Adrenal gland (tissue), 12 donors: ENCODE data around the gene CHDH. TPM values are rescaled to one million over a fixed set of nuclear protein-coding genes. Genes with fewer than 3 reads are reported as not detected.
A peak's percentile ranks its signal among the peaks of the same experiment; 100 is the strongest.

ENCODE experiments used
- DNase-seq, 7 donors: peaks; one replicate each; pipeline ENCODE4 v3.0.0-alpha.2; 2019 to 2020
- H3K27ac ChIP-seq, 5 donors: fragments of 200-600 bp; sonication (generic) in 4 of 5; 1 replicate in 3 of 5; 2 replicates in 2 of 5; pipeline versions ENCODE4 v1.5.1 to v1.8.0; 2016 to 2020; ENCODE audit warnings: mild to moderate bottlenecking in 1 of 5
- H3K27me3 ChIP-seq: fragments of 200-600 bp; 2 replicates; pipeline ENCODE4 v1.8.0; 2021
- H3K36me3 ChIP-seq, 2 donors: fragments of 200-600 bp; replicated peaks in 1 of 2; 1 replicate in 1 of 2; 2 replicates in 1 of 2; pipeline versions ENCODE4 v1.5.1 to v1.8.0; 2018 to 2022
- H3K4me1 ChIP-seq, 2 donors: fragments of 200-600 bp; replicated peaks in 1 of 2; 1 replicate in 1 of 2; 2 replicates in 1 of 2; pipeline versions ENCODE4 v1.5.1 to v1.8.0; 2018 to 2021
- H3K4me3 ChIP-seq, 4 donors: fragments of 200-600 bp; sonication (generic) in 3 of 4; one replicate each; pipeline ENCODE4 v1.5.1; 2016 to 2018
- H3K9me3 ChIP-seq, 3 donors: fragments of 200-600 bp; sonication (generic) in 1 of 3; replicated peaks in 1 of 3; 1 replicate in 2 of 3; 2 replicates in 1 of 3; pipeline versions ENCODE4 v1.5.1 to v1.8.0; 2016 to 2021
- CTCF ChIP-seq, 6 experiments: fragments of 450-650 bp in 4 of 6; fragments of 200-600 bp in 2 of 6; sonication (generic) in 1 of 6; IDR thresholded peaks; 1 replicate in 5 of 6; 2 replicates in 1 of 6; pipeline versions ENCODE4 v1.5.1 to v1.8.0; 2016 to 2021; ENCODE audit warnings: antibody characterized with exemption in 6 of 6, mild to moderate bottlenecking in 2 of 6, moderate library complexity in 1 of 6
- POLR2A ChIP-seq, 2 donors: fragments of 450-650 bp; IDR thresholded peaks; one replicate each; pipeline ENCODE4 v1.6.1; 2017; ENCODE audit warnings: antibody characterized with exemption in 2 of 2, mild to moderate bottlenecking in 2 of 2, moderate library complexity in 1 of 2
- WGBS, 4 donors: extraction: QIAGEN DNeasy Blood & Tissue Kit in 2 of 4; methylation state at CpG; one replicate each; pipeline versions ENCODE4 v1.1.5 to v1.1.7; 2013 to 2017; 5-methylcytosine and 5-hydroxymethylcytosine counted together
- intact Hi-C, 2 donors: fragments of 100-400 bp; cut with DNase I; formaldehyde crosslinking; loops; one replicate each; pipeline versions ENCODE4 v1.14.1 to v1.15.0; 2022 to 2023
- polyA plus RNA-seq, 3 donors: library from polyadenylated mRNA; stranded (reverse); fragments of 200-250 nt in 2 of 3; fragments of 350-450 nt in 1 of 3; fragmentation: Illumina TruSeq in 1 of 3; extraction: RNeasy Lipid Tissue Mini Kit (QIAGEN cat#74804) in 1 of 3; gene quantifications; one replicate each; pipeline ENCODE4 v1.2.3, GENCODE V29; 2013 to 2014
- total RNA-seq, 9 donors: library from RNA; depleted of rRNA in 4 of 9; stranded (reverse); fragments of >200 nt in 4 of 9; fragments of 120-200 nt in 1 of 9; fragmentation: NEBNext Ultra II Directional in 1 of 9; extraction: Animal tissue kit (Norgen Biotek cat#: 25700) in 1 of 9; gene quantifications; one replicate each; pipeline versions ENCODE4 v1.1.0 to v1.2.4, GENCODE V29; 2013 to 2023
- donor health status: healthy with polysubstance abuse.
- donor health status: Bipolar disorder and iron deficiency.
- donor health status: DM: yes; HTN: yes; CAD: no.
- donor health status: DM: no; HTN: no; CAD: no.
- donor health status: DM: no; HTN: no; CAD: no.
- donor health status: DM: yes; HTN: yes; CAD: no.

CHDH gene
- total and polyA plus RNA-seq, 12 donors, result 0.17 to 29.6 (median 5.3) TPM

- Histone ChIP-seq H3K36me3 (no peaks in the 10 kb centered on the region), H3K4me1 (no peaks in the 10 kb centered on the region), H3K9me3 (no peaks in the 10 kb centered on the region), H3K4me3 (no peak overlapping the region), H3K27ac (no peak overlapping the region), H3K27me3 (no peaks in the 10 kb centered on the region)
- WGBS, 4 donors, result 78 to 88% (median 84%) methylated on average over 1 of the region's 1 CpG
- intact Hi-C loops, result no loop called here
- DNase-seq, result peak in 1 of 7 donors; percentile 45
- TF ChIP-seq CTCF (IDR thresholded peaks at IDR 0.05), result no peak
Measured at GRCh38 chr3:53835257-53835656, 11.0 kb downstream of the CHDH start.

- no peaks in the 10 kb centered on the region for H3K27me3 ChIP-seq
- no peaks in the 10 kb centered on the region for H3K4me1 ChIP-seq
- no peak overlapping the region for H3K4me3 ChIP-seq
- intact Hi-C loops, result no loop called here
- peak in 1 of 7 donors; percentile 39 for DNase-seq
- H3K9me3 ChIP-seq, result no peaks in the 10 kb centered on the region
- H3K27ac ChIP-seq, result no peak overlapping the region
- 90 to 95% (median 94%) methylated on average over 6 of the region's 6 CpGs for WGBS, 4 donors
- TF ChIP-seq CTCF (IDR thresholded peaks at IDR 0.05) (no peak), POLR2A (IDR thresholded peaks at IDR 0.05) (no peak)
- H3K36me3 ChIP-seq, result no peaks in the 10 kb centered on the region
Measured at GRCh38 chr3:53834429-53835095, 11.7 kb downstream of the CHDH start.

- H3K9me3 ChIP-seq, result no peaks in the 10 kb centered on the region
- no peaks in the 10 kb centered on the region for H3K27me3 ChIP-seq
- H3K27ac ChIP-seq, result no peak overlapping the region
- no peaks in the 10 kb centered on the region for H3K36me3 ChIP-seq
- 69 to 100% (median 84%) methylated on average over 2 to 5 of the region's 5 CpGs for WGBS, 4 donors
- DNase-seq, result peak in 1 of 7 donors; percentile 49
- intact Hi-C loops, result no loop called here
- no peak overlapping the region for H3K4me3 ChIP-seq
- TF ChIP-seq CTCF (IDR thresholded peaks at IDR 0.05) (no peak), POLR2A (IDR thresholded peaks at IDR 0.05) (no peak)
- H3K4me1 ChIP-seq, result no peaks in the 10 kb centered on the region
Measured at GRCh38 chr3:53833700-53834099, 12.5 kb downstream of the CHDH start.

GRCh38 chr3:53833053-53833645 lies 13.1 kb downstream of the CHDH start:
- peak in 1 of 7 donors; percentile 34 for DNase-seq

More at GRCh38 chr3:53833053-53833645, 13.1 kb downstream of the CHDH start:
- intact Hi-C loops, result no loop called here
- Histone ChIP-seq H3K4me3 (no peak overlapping the region), H3K27ac (no peak overlapping the region), H3K27me3 (no peaks in the 10 kb centered on the region), H3K4me1 (no peaks in the 10 kb centered on the region), H3K9me3 (no peaks in the 10 kb centered on the region), H3K36me3 (no peaks in the 10 kb centered on the region)
- 86 to 94% (median 90%) methylated on average over 9 of the region's 9 CpGs for WGBS, 4 donors
- no peak for TF ChIP-seq CTCF (IDR thresholded peaks at IDR 0.05)
- TF ChIP-seq POLR2A (IDR thresholded peaks at IDR 0.05), result no peak
